ENCODE measurements around the gene ADCY1. TPM values are rescaled to one million over a fixed set of nuclear protein-coding genes. Genes with fewer than 3 reads are reported as not detected.
"Not testable (repeated sequence)": the region's sequence is repeated elsewhere in the genome, so short reads cannot be mapped to it uniquely, and the experiment has no call there.

Gene ADCY1
- total and polyA plus RNA-seq, 3 experiments from 2014 or later = 0.79 to 1.3 TPM; not detected in 1

GRCh38 chr7:45731692-45732443 lies 157.7 kb downstream of the ADCY1 start:
- DNase-seq; H3K4me3 Mint-ChIP-seq; H3K4me1 ChIP-seq (ENCODE audit: insufficient read depth, low read length); H3K27me3 ChIP-seq (ENCODE audit: insufficient read depth, low read length, poor library complexity, severe bottlenecking); H3K27me3 Mint-ChIP-seq; POLR2A ChIA-PET; H3K4me1 Mint-ChIP-seq; H3K27ac Mint-ChIP-seq; H3K9me3 Mint-ChIP-seq; H3K36me3 ChIP-seq (ENCODE audit: insufficient read depth, low read length); H3K4me3 ChIP-seq (ENCODE audit: low read length); H3K27ac ChIP-seq (ENCODE audit: low read depth, low read length); CTCF ChIA-PET; H3K9me3 ChIP-seq (ENCODE audit: low read length): not testable (repeated sequence)
- H3K36me3 Mint-ChIP-seq = peaks cover 17 to 41% (median 20%) of the 10 kb centered on the region in 3 donors

- H3K4me3 ChIP-seq (ENCODE audit: low read length); CTCF ChIA-PET; H3K9me3 ChIP-seq (ENCODE audit: low read length); POLR2A ChIA-PET; H3K4me1 Mint-ChIP-seq; H3K27me3 ChIP-seq (ENCODE audit: insufficient read depth, low read length, poor library complexity, severe bottlenecking); H3K27me3 Mint-ChIP-seq; H3K4me3 Mint-ChIP-seq; H3K9me3 Mint-ChIP-seq; H3K36me3 ChIP-seq (ENCODE audit: insufficient read depth, low read length); DNase-seq; H3K4me1 ChIP-seq (ENCODE audit: insufficient read depth, low read length); H3K27ac ChIP-seq (ENCODE audit: low read depth, low read length): not testable (repeated sequence)
- peaks cover 35 to 63% (median 39%) of the 10 kb centered on the region in 3 donors for H3K36me3 Mint-ChIP-seq
- H3K27ac Mint-ChIP-seq = peak overlapping the region in 1 of 8 donors; percentile 56
These were observed 164.8 kb downstream of the ADCY1 start for GRCh38 chr7:45738920-45739319.

GRCh38 chr7:45740573-45740972 lies 166.4 kb downstream of the ADCY1 start:
- CTCF ChIA-PET; H3K27me3 Mint-ChIP-seq; H3K27me3 ChIP-seq (ENCODE audit: insufficient read depth, low read length, poor library complexity, severe bottlenecking); H3K27ac ChIP-seq (ENCODE audit: low read depth, low read length); DNase-seq; H3K36me3 ChIP-seq (ENCODE audit: insufficient read depth, low read length); H3K4me1 Mint-ChIP-seq; H3K4me3 Mint-ChIP-seq; H3K9me3 ChIP-seq (ENCODE audit: low read length); H3K9me3 Mint-ChIP-seq; H3K4me1 ChIP-seq (ENCODE audit: insufficient read depth, low read length); H3K4me3 ChIP-seq (ENCODE audit: low read length); POLR2A ChIA-PET; H3K27ac Mint-ChIP-seq: not testable (repeated sequence)
- H3K36me3 Mint-ChIP-seq = peaks cover 37 to 72% (median 38%) of the 10 kb centered on the region in 3 donors

- H3K27me3 Mint-ChIP-seq; H3K9me3 Mint-ChIP-seq; H3K27me3 ChIP-seq (ENCODE audit: insufficient read depth, low read length, poor library complexity, severe bottlenecking); H3K4me1 Mint-ChIP-seq; H3K27ac Mint-ChIP-seq; H3K4me3 ChIP-seq (ENCODE audit: low read length); POLR2A ChIA-PET; DNase-seq; H3K9me3 ChIP-seq (ENCODE audit: low read length); CTCF ChIA-PET; H3K4me1 ChIP-seq (ENCODE audit: insufficient read depth, low read length); H3K36me3 ChIP-seq (ENCODE audit: insufficient read depth, low read length); H3K4me3 Mint-ChIP-seq; H3K27ac ChIP-seq (ENCODE audit: low read depth, low read length): not testable (repeated sequence)
- H3K36me3 Mint-ChIP-seq = peaks cover 7 to 55% (median 7%) of the 10 kb centered on the region in 3 donors
These were observed 174.8 kb downstream of the ADCY1 start for GRCh38 chr7:45748976-45749375.

GRCh38 chr7:45751352-45751751 lies 177.2 kb downstream of the ADCY1 start:
- H3K4me1 Mint-ChIP-seq; H3K4me1 ChIP-seq (ENCODE audit: insufficient read depth, low read length); H3K36me3 ChIP-seq (ENCODE audit: insufficient read depth, low read length); H3K27me3 Mint-ChIP-seq; H3K9me3 Mint-ChIP-seq; DNase-seq; H3K9me3 ChIP-seq (ENCODE audit: low read length); H3K4me3 ChIP-seq (ENCODE audit: low read length); H3K4me3 Mint-ChIP-seq; POLR2A ChIA-PET; H3K27ac ChIP-seq (ENCODE audit: low read depth, low read length); CTCF ChIA-PET; H3K27me3 ChIP-seq (ENCODE audit: insufficient read depth, low read length, poor library complexity, severe bottlenecking): not testable (repeated sequence)
- H3K36me3 Mint-ChIP-seq = peaks cover 5 to 47% (median 8%) of the 10 kb centered on the region in 3 donors
- peak overlapping the region in 1 of 8 donors; percentile 1 for H3K27ac Mint-ChIP-seq

- H3K9me3 ChIP-seq (ENCODE audit: low read length); H3K4me1 Mint-ChIP-seq; H3K9me3 Mint-ChIP-seq; H3K4me3 Mint-ChIP-seq; H3K36me3 ChIP-seq (ENCODE audit: insufficient read depth, low read length); H3K27ac ChIP-seq (ENCODE audit: low read depth, low read length); H3K27me3 ChIP-seq (ENCODE audit: insufficient read depth, low read length, poor library complexity, severe bottlenecking); H3K4me1 ChIP-seq (ENCODE audit: insufficient read depth, low read length); H3K27me3 Mint-ChIP-seq; DNase-seq; H3K4me3 ChIP-seq (ENCODE audit: low read length); H3K27ac Mint-ChIP-seq; CTCF ChIA-PET; POLR2A ChIA-PET: not testable (repeated sequence)
- H3K36me3 Mint-ChIP-seq = peaks cover 10 to 35% (median 14%) of the 10 kb centered on the region in 3 donors
These were observed 182.2 kb downstream of the ADCY1 start for GRCh38 chr7:45756333-45756732.

GRCh38 chr7:45756757-45757156 lies 182.6 kb downstream of the ADCY1 start:
- peak in 1 of 5 donors; percentile 9 for DNase-seq
- H3K27me3 Mint-ChIP-seq; H3K4me3 Mint-ChIP-seq; POLR2A ChIA-PET; H3K9me3 ChIP-seq (ENCODE audit: low read length); H3K27ac ChIP-seq (ENCODE audit: low read depth, low read length); H3K27me3 ChIP-seq (ENCODE audit: insufficient read depth, low read length, poor library complexity, severe bottlenecking); H3K36me3 ChIP-seq (ENCODE audit: insufficient read depth, low read length); H3K4me3 ChIP-seq (ENCODE audit: low read length); CTCF ChIA-PET; H3K9me3 Mint-ChIP-seq; H3K4me1 ChIP-seq (ENCODE audit: insufficient read depth, low read length): not testable (repeated sequence)
- Mint-ChIP-seq H3K4me1 (peaks cover 9 to 14% (median 12%) of the 10 kb centered on the region in 3 donors), H3K27ac (peak overlapping the region in 3 of 8 donors; percentile 16 to 57 (median 16)), H3K36me3 (peaks cover 9 to 33% (median 10%) of the 10 kb centered on the region in 3 donors)

- H3K27me3 ChIP-seq (ENCODE audit: insufficient read depth, low read length, poor library complexity, severe bottlenecking); H3K4me3 ChIP-seq (ENCODE audit: low read length); CTCF ChIA-PET; POLR2A ChIA-PET; H3K9me3 Mint-ChIP-seq; H3K27ac ChIP-seq (ENCODE audit: low read depth, low read length); H3K27me3 Mint-ChIP-seq; H3K36me3 ChIP-seq (ENCODE audit: insufficient read depth, low read length); DNase-seq; H3K9me3 ChIP-seq (ENCODE audit: low read length); H3K4me1 ChIP-seq (ENCODE audit: insufficient read depth, low read length); H3K4me3 Mint-ChIP-seq: not testable (repeated sequence)
- H3K36me3 Mint-ChIP-seq = peaks cover 7 to 30% (median 12%) of the 10 kb centered on the region in 3 donors
- peak overlapping the region in 1 of 8 donors; percentile 23 for H3K27ac Mint-ChIP-seq
- H3K4me1 Mint-ChIP-seq = peaks cover 21 to 31% (median 26%) of the 10 kb centered on the region in 3 donors
These were observed 185.3 kb downstream of the ADCY1 start for GRCh38 chr7:45759464-45759863.

All from CD8-positive, alpha-beta memory T cell (primary cell).